ENCODE data around the gene CAGE1. TPM values are rescaled to one million over a fixed set of nuclear protein-coding genes. Genes with fewer than 3 reads are reported as not detected.
A peak's percentile ranks its signal among the peaks of the same experiment; 100 is the strongest.

The CAGE1 gene
- total RNA-seq, 4 donors from 2014 or later = not detected

GRCh38 chr6:7312616-7313504, 76.7 kb downstream of the CAGE1 start, which contains the start of gene SSR1:
TSS of gene SSR1 (minus strand) at chr6:7313199. CDS start at chr6:7313120, 79 bp downstream.
- no peaks in the 10 kb centered on the region for H3K27me3 ChIP-seq
- no peak for TF ChIP-seq EP300 (IDR thresholded peaks at IDR 0.05)
- peak in 1 of 3 donors; percentile 66 for TF ChIP-seq POLR2AphosphoS5 (IDR thresholded peaks at IDR 0.05)
- peak in 1 of 2 donors; percentile 34 for TF ChIP-seq POLR2A (IDR thresholded peaks at IDR 0.05)
- TF ChIP-seq CTCF (IDR thresholded peaks at IDR 0.05) = no peak
- peaks cover 18% of the 10 kb centered on the region for H3K36me3 ChIP-seq
- peak; percentile 98 for DNase-seq (ENCODE audit: low spot score in 2 of 2)
- peaks cover 37% of the 10 kb centered on the region for H3K4me1 ChIP-seq
- WGBS = under 1% methylated on average over 46 of the region's 83 CpGs
- no peaks in the 10 kb centered on the region for H3K9me3 ChIP-seq
- peak within 1 kb of the TSS; percentile 94 for H3K27ac ChIP-seq
- peak within 1 kb of the TSS; percentile 94 for H3K4me3 ChIP-seq

DNA sequence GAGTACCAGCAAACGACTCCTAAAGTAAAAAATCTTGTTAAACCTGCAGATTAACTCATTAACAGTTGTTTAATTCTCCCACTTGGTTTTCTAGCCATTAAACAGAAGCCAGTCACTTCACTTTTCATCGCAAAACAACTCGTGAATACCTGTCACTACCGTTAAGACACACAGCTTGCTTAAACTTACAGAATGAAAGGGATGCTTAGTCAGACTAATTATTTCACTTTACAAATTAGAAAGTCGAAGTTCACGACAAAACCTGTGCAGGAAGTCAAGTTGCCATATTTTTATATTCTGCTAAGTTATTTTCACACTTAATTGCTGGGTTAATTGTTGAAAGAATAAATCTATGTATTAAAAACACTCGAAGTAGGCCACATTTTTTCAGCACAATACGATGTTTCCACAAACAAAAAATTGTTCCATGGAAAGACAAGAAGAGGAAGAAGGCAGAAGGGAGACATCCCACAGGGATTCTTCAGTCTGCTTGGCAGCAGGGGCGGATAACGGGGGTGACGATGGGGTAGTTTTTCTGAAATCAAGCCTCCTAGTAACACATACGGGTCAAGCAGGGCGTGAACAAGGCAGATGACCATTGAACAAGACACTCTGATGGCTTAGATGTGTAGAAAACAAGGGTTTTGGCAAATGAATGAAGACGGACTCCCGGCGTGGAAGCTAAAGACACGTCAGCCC, 77.5 kb downstream of the CAGE1 start:
- WGBS = 1% methylated on average over 17 of the region's 17 CpGs

GRCh38 chr6:7311176-7311575, 78.4 kb downstream of the CAGE1 start:
- Histone ChIP-seq H3K4me3 (no peak overlapping the region), H3K4me1 (peaks cover 37% of the 10 kb centered on the region), H3K36me3 (peaks cover 35% of the 10 kb centered on the region), H3K9me3 (no peaks in the 10 kb centered on the region), H3K27me3 (no peaks in the 10 kb centered on the region), H3K27ac (no peak overlapping the region)
- TF ChIP-seq POLR2AphosphoS5 (IDR thresholded peaks at IDR 0.05) = no peak
- TF ChIP-seq EP300 (IDR thresholded peaks at IDR 0.05) = no peak
- TF ChIP-seq CTCF (IDR thresholded peaks at IDR 0.05) = no peak
- no peak for DNase-seq (ENCODE audit: low spot score in 2 of 2)
- 52% methylated on average over 1 of the region's 1 CpG for WGBS

More for the DNA sequence above, 77.5 kb downstream of the CAGE1 start:
- TF ChIP-seq EP300 (IDR thresholded peaks at IDR 0.05) (no peak), POLR2A (IDR thresholded peaks at IDR 0.05) (no peak), CTCF (IDR thresholded peaks at IDR 0.05) (no peak), POLR2AphosphoS5 (IDR thresholded peaks at IDR 0.05) (no peak)
- H3K27me3 ChIP-seq = no peaks in the 10 kb centered on the region
- H3K36me3 ChIP-seq = peaks cover 26% of the 10 kb centered on the region
- H3K9me3 ChIP-seq = no peaks in the 10 kb centered on the region
- H3K4me1 ChIP-seq = peaks cover 37% of the 10 kb centered on the region
- no peak for DNase-seq (ENCODE audit: low spot score in 2 of 2)
- peak overlapping the region; percentile 94 for H3K27ac ChIP-seq
- H3K4me3 ChIP-seq = peak overlapping the region; percentile 94

GRCh38 chr6:7309050-7309449, 80.5 kb downstream of the CAGE1 start:
- no peak for DNase-seq (ENCODE audit: low spot score in 2 of 2)
- WGBS = 78% methylated on average over 5 of the region's 5 CpGs
- H3K36me3 ChIP-seq = peaks cover 45% of the 10 kb centered on the region

More at GRCh38 chr6:7309050-7309449, 80.5 kb downstream of the CAGE1 start:
- Histone ChIP-seq H3K27me3 (no peaks in the 10 kb centered on the region), H3K9me3 (no peaks in the 10 kb centered on the region), H3K4me3 (no peak overlapping the region), H3K27ac (no peak overlapping the region), H3K4me1 (peaks cover 37% of the 10 kb centered on the region)
- TF ChIP-seq CTCF (IDR thresholded peaks at IDR 0.05) = no peak
- no peak for TF ChIP-seq POLR2AphosphoS5 (IDR thresholded peaks at IDR 0.05)
- TF ChIP-seq POLR2A (IDR thresholded peaks at IDR 0.05) = no peak
- no peak for TF ChIP-seq EP300 (IDR thresholded peaks at IDR 0.05)

Measured in suprapubic skin (tissue), 4 donors.